Measurements from ENCODE around the gene OR4M1.
"Not testable (repeated sequence)": the region's sequence is repeated elsewhere in the genome, so short reads cannot be mapped to it uniquely, and the experiment has no call there.

Gene OR4M1, protein sequence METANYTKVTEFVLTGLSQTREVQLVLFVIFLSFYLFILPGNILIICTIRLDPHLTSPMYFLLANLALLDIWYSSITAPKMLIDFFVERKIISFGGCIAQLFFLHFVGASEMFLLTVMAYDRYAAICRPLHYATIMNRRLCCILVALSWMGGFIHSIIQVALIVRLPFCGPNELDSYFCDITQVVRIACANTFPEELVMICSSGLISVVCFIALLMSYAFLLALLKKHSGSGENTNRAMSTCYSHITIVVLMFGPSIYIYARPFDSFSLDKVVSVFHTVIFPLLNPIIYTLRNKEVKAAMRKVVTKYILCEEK
- 0 reads per million in 3 donors for total RNA-seq

DNA sequence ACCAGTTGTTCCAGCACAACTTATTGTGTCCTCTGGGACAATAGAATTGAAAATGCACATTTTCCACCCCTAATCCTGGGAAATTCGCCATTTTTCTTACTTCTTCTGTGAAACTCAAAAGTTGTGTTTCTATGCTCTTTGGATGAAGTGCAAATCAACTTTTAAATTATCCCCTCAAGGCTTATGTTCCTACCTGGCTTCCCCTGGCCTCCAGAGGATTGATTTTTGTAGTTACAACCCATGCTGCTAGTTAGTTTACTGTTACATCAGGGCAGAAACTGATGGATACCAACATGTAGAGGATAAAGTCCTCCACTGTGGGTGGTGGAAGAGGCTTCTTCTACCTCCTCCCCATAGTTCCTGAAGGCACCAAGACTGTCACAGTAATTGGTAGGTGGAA is at the start of gene OR4M1:
Gene OR4M1, plus strand, starts transcription at position 301 of the 400 bp plus-strand sequence. CDS start 6,819 bp downstream, outside the sequence.
- H3K27me3 ChIP-seq (replicated peaks; ENCODE audit: control insufficient read depth, insufficient read depth, low read length, poor library complexity, severe bottlenecking); H3K36me3 ChIP-seq (ENCODE audit: control insufficient read depth, insufficient read depth, low read length); H3K4me3 ChIP-seq (ENCODE audit: insufficient read depth, low read depth, low read length, poor library complexity, severe bottlenecking); H3K27ac ChIP-seq (ENCODE audit: insufficient read depth, low read length, poor library complexity, severe bottlenecking); DNase-seq; H3K9me3 ChIP-seq (ENCODE audit: control insufficient read depth, low read length); H3K4me1 ChIP-seq (ENCODE audit: control insufficient read depth, insufficient read depth, low read length, poor library complexity, severe bottlenecking): not testable (repeated sequence)

DNA sequence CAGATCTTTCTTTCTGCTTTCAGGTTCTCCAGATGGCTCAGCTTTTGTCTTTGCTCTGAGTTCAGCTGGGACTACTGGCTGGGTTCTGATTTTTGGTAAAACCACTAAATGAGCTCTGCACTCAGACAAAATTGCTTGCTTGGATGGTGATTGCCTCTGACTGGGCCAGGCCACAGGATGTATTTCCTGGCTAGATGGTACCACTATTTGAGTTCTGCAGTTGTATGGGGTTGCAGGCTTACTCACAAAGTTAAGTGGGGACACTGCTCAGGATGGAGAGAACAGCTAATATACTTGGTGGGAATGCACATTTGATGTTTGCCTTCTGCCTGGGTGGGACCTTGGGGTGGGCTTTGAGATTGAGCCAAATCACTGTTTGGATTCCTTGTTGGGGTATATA is 43.9 kb upstream of the OR4M1 start:
- Histone ChIP-seq H3K27me3 (replicated peaks; ENCODE audit: control insufficient read depth, insufficient read depth, low read length, poor library complexity, severe bottlenecking) (no peaks in the 10 kb centered on the region), H3K9me3 (ENCODE audit: control insufficient read depth, low read length) (peaks cover 4% of the 10 kb centered on the region), H3K27ac (ENCODE audit: insufficient read depth, low read length, poor library complexity, severe bottlenecking) (no peak overlapping the region), H3K36me3 (ENCODE audit: control insufficient read depth, insufficient read depth, low read length) (no peaks in the 10 kb centered on the region), H3K4me3 (ENCODE audit: insufficient read depth, low read depth, low read length, poor library complexity, severe bottlenecking) (no peak overlapping the region), H3K4me1 (ENCODE audit: control insufficient read depth, insufficient read depth, low read length, poor library complexity, severe bottlenecking) (no peaks in the 10 kb centered on the region)
- DNase-seq: no peak

DNA sequence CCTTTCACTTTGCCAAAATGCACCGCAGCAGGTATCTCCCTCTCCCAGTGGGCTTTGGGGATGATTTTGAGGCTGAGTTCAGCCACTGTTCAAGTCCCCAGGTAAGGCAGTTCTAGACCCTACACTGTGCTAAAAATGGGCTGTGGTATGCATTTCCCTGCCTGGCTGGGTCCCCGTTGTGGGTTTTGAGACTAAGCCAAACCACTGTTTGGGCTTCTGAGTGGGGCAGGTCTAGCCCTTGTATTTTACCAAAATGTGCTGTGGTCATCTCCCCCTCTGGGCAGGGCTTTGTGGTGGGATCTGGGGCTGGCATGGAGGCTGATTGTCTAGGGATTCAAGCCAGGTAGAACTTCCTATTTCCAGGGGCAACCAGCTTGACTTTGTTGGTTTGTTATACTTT is 43.5 kb upstream of the OR4M1 start:
- no peak overlapping the region for H3K4me3 ChIP-seq (ENCODE audit: insufficient read depth, low read depth, low read length, poor library complexity, severe bottlenecking)

DNA sequence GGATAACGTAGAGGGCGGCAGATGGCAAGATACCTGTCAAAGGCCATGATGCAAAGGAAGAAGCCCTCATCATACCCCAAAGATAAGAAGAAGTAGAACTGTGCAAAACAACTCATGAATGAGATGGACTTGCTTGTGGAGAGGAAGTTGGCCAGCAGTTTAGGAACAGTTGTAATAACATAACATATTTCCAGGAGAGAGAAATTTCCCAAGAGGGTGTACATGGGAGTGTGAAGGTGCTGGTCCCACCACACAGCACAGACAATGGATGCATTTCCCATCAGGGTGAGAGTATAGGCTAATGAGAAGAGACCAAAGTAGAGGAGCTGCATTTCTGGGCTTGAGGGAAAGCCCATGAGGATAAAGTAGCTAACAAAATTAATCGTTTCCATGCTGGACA is 39.4 kb upstream of the OR4M1 start:
- not testable (repeated sequence) for H3K4me3 ChIP-seq (ENCODE audit: insufficient read depth, low read depth, low read length, poor library complexity, severe bottlenecking); H3K27me3 ChIP-seq (replicated peaks; ENCODE audit: control insufficient read depth, insufficient read depth, low read length, poor library complexity, severe bottlenecking); H3K9me3 ChIP-seq (ENCODE audit: control insufficient read depth, low read length); H3K36me3 ChIP-seq (ENCODE audit: control insufficient read depth, insufficient read depth, low read length); H3K27ac ChIP-seq (ENCODE audit: insufficient read depth, low read length, poor library complexity, severe bottlenecking); DNase-seq; H3K4me1 ChIP-seq (ENCODE audit: control insufficient read depth, insufficient read depth, low read length, poor library complexity, severe bottlenecking)

More for the DNA sequence above, 43.5 kb upstream of the OR4M1 start:
- DNase-seq: no peak
- H3K36me3 ChIP-seq (ENCODE audit: control insufficient read depth, insufficient read depth, low read length): no peaks in the 10 kb centered on the region
- H3K27ac ChIP-seq (ENCODE audit: insufficient read depth, low read length, poor library complexity, severe bottlenecking): no peak overlapping the region
- peaks cover 4% of the 10 kb centered on the region for H3K9me3 ChIP-seq (ENCODE audit: control insufficient read depth, low read length)
- H3K4me1 ChIP-seq (ENCODE audit: control insufficient read depth, insufficient read depth, low read length, poor library complexity, severe bottlenecking): no peaks in the 10 kb centered on the region
- no peaks in the 10 kb centered on the region for H3K27me3 ChIP-seq (replicated peaks; ENCODE audit: control insufficient read depth, insufficient read depth, low read length, poor library complexity, severe bottlenecking)

DNA sequence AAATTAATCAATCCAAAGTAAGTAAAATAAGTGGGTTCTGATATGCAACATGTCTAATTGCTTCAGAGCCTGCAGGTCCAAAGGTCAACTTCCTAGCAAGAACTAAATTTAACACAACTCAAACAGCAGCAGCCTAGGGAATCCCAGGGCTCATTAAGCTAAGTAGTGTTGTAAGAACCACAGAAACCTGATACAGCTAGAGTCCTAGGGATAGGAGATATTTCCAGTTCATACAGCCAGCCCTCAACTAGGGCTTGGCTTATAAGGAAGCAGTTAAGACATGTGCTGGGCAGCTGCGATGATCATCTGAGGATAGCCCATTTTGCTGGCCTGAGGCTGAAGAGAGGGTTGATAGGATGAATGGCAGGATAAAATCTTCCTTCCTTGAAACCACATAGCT is 30.0 kb upstream of the OR4M1 start, which contains the start of gene OR4Q3:
Gene OR4Q3, plus strand, starts transcription at position 316 of the 400 bp plus-strand sequence.
- H3K4me1 ChIP-seq (ENCODE audit: control insufficient read depth, insufficient read depth, low read length, poor library complexity, severe bottlenecking): no peaks in the 10 kb centered on the region
- no peak within 1 kb of the TSS for H3K27ac ChIP-seq (ENCODE audit: insufficient read depth, low read length, poor library complexity, severe bottlenecking)
- H3K27me3 ChIP-seq (replicated peaks; ENCODE audit: control insufficient read depth, insufficient read depth, low read length, poor library complexity, severe bottlenecking): no peaks in the 10 kb centered on the region
- no peak within 1 kb of the TSS for H3K4me3 ChIP-seq (ENCODE audit: insufficient read depth, low read depth, low read length, poor library complexity, severe bottlenecking)
- no peak for DNase-seq
- no peaks in the 10 kb centered on the region for H3K9me3 ChIP-seq (ENCODE audit: control insufficient read depth, low read length)
- H3K36me3 ChIP-seq (ENCODE audit: control insufficient read depth, insufficient read depth, low read length): no peaks in the 10 kb centered on the region

DNA sequence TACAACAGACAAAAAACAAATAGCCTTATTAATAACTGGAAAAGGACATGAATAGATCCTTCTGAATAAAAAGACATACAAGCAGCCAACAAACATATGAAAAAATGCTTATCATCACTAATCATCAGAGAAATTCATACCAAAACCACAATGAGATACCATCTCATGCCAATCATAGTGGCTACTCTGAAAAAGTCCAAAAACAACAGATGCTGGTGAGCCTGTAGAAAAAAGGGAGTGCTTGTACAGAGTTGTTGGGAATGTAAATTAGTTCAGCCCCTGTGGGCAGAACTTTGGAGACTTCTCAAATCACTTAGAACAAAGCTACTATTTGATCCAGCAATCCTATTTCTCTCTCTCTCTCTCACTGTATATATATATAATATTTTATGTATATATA is 21.0 kb upstream of the OR4M1 start:
- H3K36me3 ChIP-seq (ENCODE audit: control insufficient read depth, insufficient read depth, low read length); DNase-seq; H3K27me3 ChIP-seq (replicated peaks; ENCODE audit: control insufficient read depth, insufficient read depth, low read length, poor library complexity, severe bottlenecking); H3K4me1 ChIP-seq (ENCODE audit: control insufficient read depth, insufficient read depth, low read length, poor library complexity, severe bottlenecking); H3K4me3 ChIP-seq (ENCODE audit: insufficient read depth, low read depth, low read length, poor library complexity, severe bottlenecking); H3K27ac ChIP-seq (ENCODE audit: insufficient read depth, low read length, poor library complexity, severe bottlenecking); H3K9me3 ChIP-seq (ENCODE audit: control insufficient read depth, low read length): not testable (repeated sequence)

DNA sequence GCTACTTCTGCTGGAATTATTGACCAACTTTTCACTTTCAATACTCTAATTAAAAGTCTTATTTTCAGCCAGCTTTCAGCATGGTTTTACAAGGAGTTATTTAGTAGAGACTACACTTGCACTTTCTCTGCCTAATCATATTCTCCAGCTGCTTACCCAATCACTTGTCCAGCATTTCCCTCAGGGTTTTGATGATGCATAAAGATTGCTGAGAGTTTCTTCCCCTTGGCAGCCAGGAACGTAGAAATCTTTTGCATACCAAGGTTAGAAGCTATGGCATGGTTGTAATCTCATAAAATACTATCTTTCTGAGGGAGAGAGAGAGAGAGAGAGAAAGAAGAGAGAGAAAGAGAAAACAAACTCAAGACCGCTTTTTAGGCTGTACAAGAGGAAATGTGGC is 19.1 kb upstream of the OR4M1 start:
- Histone ChIP-seq H3K4me3 (ENCODE audit: insufficient read depth, low read depth, low read length, poor library complexity, severe bottlenecking) (no peak overlapping the region), H3K27ac (ENCODE audit: insufficient read depth, low read length, poor library complexity, severe bottlenecking) (no peak overlapping the region), H3K4me1 (ENCODE audit: control insufficient read depth, insufficient read depth, low read length, poor library complexity, severe bottlenecking) (no peaks in the 10 kb centered on the region), H3K9me3 (ENCODE audit: control insufficient read depth, low read length) (no peaks in the 10 kb centered on the region), H3K27me3 (replicated peaks; ENCODE audit: control insufficient read depth, insufficient read depth, low read length, poor library complexity, severe bottlenecking) (no peaks in the 10 kb centered on the region), H3K36me3 (ENCODE audit: control insufficient read depth, insufficient read depth, low read length) (no peaks in the 10 kb centered on the region)
- DNase-seq: no peak

DNA sequence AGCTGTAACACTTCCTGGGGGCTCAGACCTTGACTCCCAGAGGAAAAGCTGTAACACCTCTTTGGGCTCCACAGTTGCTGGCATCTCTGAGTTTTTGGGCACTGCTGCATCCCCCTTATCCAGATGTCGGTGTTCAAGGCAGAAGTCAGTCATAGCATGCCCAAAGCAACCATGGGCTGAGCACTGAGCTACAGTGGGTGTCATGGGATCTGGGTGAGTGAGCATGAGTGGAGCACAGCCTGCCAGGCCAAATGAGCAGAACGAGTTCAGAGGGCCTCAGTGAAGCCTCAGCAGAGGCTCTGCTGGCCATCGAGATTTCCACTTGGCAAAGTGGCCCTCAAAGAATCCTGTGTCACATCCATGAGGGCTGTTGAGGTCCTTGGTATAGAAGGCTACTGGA is 1.8 kb upstream of the OR4M1 start:
- DNase-seq; H3K9me3 ChIP-seq (ENCODE audit: control insufficient read depth, low read length); H3K27me3 ChIP-seq (replicated peaks; ENCODE audit: control insufficient read depth, insufficient read depth, low read length, poor library complexity, severe bottlenecking): not testable (repeated sequence)

DNA sequence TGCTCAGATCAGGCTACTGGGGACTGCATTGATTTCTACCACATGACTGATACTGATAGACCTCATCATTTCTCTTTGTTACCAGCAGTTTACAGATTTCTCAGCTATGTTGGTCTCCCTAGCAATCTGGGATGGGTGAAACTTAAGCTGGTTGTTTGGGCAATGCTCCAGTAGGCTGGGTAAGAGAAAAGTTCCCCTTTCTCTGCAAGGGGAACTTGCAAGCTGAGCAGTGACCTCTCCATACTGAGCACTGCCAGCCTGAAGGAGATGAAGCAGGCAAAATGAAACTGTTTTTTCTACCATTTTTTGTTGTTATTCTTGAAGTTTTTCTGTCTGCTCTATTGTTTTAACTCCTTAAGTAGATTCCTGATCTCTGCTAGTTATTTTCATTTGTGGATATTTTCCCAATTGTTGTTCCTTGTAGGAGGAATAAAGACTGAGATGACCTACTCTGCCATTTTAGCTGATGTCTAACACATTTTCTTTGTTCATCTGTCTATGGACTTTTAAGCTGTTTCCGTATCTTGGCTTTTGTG is 1.3 kb upstream of the OR4M1 start:
- DNase-seq: no peak
- Histone ChIP-seq H3K27me3 (replicated peaks; ENCODE audit: control insufficient read depth, insufficient read depth, low read length, poor library complexity, severe bottlenecking) (no peaks in the 10 kb centered on the region), H3K9me3 (ENCODE audit: control insufficient read depth, low read length) (no peaks in the 10 kb centered on the region), H3K4me3 (ENCODE audit: insufficient read depth, low read depth, low read length, poor library complexity, severe bottlenecking) (no peak overlapping the region), H3K36me3 (ENCODE audit: control insufficient read depth, insufficient read depth, low read length) (no peaks in the 10 kb centered on the region), H3K27ac (ENCODE audit: insufficient read depth, low read length, poor library complexity, severe bottlenecking) (no peak overlapping the region), H3K4me1 (ENCODE audit: control insufficient read depth, insufficient read depth, low read length, poor library complexity, severe bottlenecking) (no peaks in the 10 kb centered on the region)

More for the DNA sequence above, 1.8 kb upstream of the OR4M1 start:
- H3K4me3 ChIP-seq (ENCODE audit: insufficient read depth, low read depth, low read length, poor library complexity, severe bottlenecking); H3K36me3 ChIP-seq (ENCODE audit: control insufficient read depth, insufficient read depth, low read length); H3K27ac ChIP-seq (ENCODE audit: insufficient read depth, low read length, poor library complexity, severe bottlenecking); H3K4me1 ChIP-seq (ENCODE audit: control insufficient read depth, insufficient read depth, low read length, poor library complexity, severe bottlenecking): not testable (repeated sequence)

DNA sequence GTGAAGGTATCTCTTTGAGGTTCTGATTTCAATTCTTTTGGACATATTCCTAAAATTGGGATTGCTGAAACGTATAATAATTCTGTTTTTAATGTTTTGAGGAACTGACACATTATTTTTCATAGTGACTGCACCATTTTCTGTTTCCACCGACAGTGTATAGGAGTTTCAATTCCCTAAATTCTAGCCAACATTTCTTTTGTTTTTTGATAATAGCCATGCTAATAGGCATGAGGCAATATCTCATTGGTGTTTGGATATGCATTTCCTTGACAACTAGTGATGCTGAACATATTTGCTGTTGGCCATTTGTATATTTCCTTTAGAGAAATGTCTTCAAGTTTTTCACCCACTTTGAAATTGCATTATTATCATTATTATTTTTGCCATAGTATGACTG is 850 bp upstream of the OR4M1 start:
- H3K27me3 ChIP-seq (replicated peaks; ENCODE audit: control insufficient read depth, insufficient read depth, low read length, poor library complexity, severe bottlenecking); H3K4me1 ChIP-seq (ENCODE audit: control insufficient read depth, insufficient read depth, low read length, poor library complexity, severe bottlenecking); DNase-seq; H3K9me3 ChIP-seq (ENCODE audit: control insufficient read depth, low read length); H3K36me3 ChIP-seq (ENCODE audit: control insufficient read depth, insufficient read depth, low read length); H3K4me3 ChIP-seq (ENCODE audit: insufficient read depth, low read depth, low read length, poor library complexity, severe bottlenecking); H3K27ac ChIP-seq (ENCODE audit: insufficient read depth, low read length, poor library complexity, severe bottlenecking): not testable (repeated sequence)

Measured in effector memory CD4-positive, alpha-beta T cell (primary cell).